Left kidney (tissue), 2 donors: ENCODE results near the gene HLCS. TPM values are rescaled to one million over a fixed set of nuclear protein-coding genes. Genes with fewer than 3 reads are reported as not detected.

Experiments used
- DNase-seq: peaks from one replicate; pipeline ENCODE4 v3.0.0-alpha.2; 2013
- polyA plus RNA-seq: library from polyadenylated mRNA; unstranded; fragments of 120-200 nt; gene quantifications from one replicate; pipeline ENCODE4 v1.2.1, GENCODE V29; 2013; ENCODE audit not compliant: insufficient read length

HLCS gene
- polyA plus RNA-seq, 1 donor = 18.0 TPM

DNA sequence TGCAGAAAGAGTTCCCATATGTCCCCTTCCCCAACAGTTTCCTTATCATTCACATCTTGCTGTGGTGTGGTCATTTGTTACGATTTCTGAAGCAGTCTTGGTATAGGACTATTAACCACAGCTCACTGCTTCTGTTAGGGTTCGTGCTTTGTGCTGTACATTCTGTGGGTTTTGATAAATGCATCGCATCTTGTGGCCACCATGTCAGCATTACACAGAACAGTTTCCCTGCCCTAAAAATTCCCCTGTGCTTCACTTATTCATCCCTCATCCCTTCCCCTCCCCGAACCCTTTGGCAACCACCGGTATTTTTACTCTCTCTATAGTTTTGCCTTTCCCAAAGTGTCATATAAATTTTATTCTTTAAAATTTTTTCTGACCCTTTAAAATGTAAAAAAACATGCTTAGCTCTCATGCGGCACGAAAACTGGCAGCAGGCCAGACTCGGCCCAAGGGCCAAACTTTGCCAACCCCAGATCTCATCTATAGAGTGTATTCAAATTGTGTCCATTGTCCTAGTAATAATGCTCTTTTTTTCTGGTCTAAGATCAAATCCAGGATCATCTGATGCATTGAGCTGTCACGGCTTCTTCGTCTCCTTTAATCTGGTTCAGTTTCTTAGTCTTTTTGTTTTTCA, 189.4 kb downstream of the HLCS start:
- DNase-seq = no peak

DNA sequence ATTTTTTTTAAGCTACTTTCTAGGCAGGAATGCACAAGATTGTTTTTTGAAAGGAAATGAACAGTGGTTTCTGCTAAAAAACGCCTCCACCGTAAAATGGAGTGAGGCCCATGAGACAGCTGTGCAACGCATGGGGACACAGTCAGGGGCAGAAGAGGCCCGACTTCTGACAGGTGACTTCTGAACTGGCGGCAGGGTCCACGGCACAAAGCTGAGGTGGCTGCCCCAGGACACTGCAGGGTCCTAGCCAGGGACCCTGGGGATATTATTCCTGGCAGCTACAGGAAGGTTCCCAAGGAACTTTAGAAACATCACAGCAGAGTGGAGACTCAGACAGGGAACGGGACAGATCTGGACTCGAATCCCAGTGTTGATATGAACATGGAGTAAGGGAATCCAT, 192.5 kb downstream of the HLCS start:
- DNase-seq = no peak

DNA sequence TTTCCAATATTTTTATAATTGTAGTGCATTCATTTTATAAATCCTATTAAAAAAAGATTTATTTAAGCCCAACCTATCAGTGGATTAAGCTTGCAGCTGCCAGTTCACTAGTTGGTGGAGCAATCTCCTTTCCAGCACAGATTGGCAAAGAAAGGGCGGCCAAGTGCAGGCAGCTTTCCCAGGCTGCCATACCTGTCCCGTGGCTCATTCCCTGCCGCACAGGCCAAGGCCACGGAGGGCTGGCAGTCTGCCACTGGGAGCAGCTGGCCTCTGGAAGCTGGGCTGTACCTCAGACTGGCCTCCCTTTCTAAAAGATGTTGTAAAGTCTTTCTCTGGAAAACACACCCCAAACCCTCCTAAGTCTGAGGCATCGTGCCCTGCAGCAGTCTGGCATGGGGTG, 193.4 kb downstream of the HLCS start:
- DNase-seq = no peak

DNA sequence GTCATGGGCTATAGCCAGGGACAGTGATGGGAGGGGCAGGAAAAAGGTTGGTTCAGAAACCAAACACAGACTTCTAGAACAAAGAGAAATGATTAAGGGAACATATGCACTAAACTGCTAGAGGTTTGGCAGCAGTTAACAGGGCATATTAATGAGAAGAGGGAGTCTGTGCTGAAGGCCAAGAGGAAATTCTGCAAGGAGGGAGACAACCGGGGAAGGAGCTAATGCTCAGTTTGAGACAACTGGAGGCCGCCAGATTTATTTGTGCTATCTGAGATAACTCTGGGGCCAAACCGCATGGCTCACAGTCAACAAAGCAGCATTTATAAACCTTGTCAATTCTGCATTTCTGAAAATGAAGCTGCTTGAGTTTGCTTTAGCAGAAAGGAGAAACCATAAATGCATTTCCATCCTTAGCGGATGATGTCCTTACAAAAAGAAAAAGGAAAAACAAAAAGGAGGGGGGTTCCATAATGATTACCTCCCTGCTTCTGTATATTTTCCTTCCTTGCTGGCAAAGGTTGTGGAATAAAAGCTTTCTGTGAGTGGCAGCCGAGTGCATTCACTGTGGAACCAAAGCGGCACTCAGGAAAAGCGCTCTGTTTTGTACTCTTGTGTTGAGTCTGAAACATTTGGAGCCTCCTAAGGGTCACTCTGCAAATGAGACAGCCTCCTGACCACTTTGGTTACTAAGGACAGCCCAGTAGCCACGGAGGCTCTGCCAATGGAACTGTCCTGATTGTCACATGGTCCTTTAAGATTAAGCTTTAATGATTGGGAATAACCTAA, 197.2 kb downstream of the HLCS start:
- DNase-seq = no peak

DNA sequence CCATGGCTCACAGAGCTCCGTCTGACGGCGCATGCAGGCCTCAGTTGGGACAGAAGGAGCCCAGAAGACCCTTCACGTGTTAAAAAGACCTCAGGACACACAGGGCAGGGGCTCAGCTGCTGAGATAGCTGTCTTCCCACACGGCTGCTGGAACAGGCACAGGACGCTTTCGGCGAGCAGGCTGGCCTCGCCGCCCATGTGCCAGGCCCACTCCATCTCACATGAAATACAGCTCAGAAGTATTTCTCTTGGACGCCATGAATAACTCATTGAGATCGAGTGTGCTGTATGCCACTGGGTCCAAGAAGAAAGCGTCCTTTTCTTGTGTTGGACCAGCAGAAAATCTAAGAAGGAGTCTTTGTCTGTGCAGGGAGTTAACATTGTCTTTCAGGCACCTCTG, 198.0 kb downstream of the HLCS start:
- DNase-seq = no peak

- no peak for DNase-seq
Observed at GRCh38 chr21:36767096-36767495, 199.4 kb downstream of the HLCS start.

DNA sequence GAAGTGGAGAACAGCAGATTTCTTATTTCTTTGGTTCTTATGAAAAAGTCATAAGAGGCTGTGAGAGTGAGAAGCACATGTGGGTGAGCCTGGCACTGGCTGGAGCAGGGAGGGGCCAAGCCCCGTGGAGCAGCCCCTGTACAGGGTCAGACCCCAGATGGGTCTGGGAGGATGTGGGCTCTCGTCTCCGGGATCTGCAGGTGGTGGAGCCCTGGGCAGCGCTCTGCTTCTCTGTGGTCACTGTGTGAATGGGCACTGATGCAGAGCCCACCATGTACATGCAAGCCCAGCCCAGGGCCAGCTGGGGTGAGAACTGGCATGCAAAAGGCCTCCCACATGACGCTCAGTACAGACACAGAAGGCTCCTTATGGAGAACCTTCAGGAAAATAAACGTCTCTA, 200.0 kb downstream of the HLCS start:
- no peak for DNase-seq

- no peak for DNase-seq
Observed at GRCh38 chr21:36765229-36765628, 201.2 kb downstream of the HLCS start.

GRCh38 chr21:36763305-36763704, 203.2 kb downstream of the HLCS start:
- no peak for DNase-seq

- DNase-seq = no peak
Observed at GRCh38 chr21:36762642-36763041, 203.8 kb downstream of the HLCS start.

- no peak for DNase-seq
Observed at GRCh38 chr21:36761685-36762084, 204.8 kb downstream of the HLCS start.

GRCh38 chr21:36759348-36760083, 207.0 kb downstream of the HLCS start:
- no peak for DNase-seq

DNA sequence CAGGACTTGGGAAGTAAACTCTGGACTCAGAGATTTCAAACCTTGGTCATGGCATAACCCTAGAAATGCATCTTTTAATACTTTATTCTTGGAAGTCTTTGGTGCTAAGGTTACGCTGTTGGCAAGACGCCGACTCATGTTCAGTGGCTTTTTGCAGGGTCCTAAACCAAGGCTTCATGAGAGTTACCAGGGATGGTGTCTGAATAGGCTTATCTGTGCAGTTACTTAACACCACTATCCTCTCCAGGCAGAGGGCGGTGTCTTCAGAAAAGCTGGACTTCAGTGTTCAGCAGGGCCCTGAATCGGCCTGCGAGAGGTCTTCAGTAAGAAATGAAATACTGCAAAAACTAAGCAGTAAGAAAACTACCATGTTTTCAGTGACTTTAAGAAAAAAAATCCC, 209.3 kb downstream of the HLCS start:
- no peak for DNase-seq

GRCh38 chr21:36756527-36756926, 209.9 kb downstream of the HLCS start:
- no peak for DNase-seq

DNA sequence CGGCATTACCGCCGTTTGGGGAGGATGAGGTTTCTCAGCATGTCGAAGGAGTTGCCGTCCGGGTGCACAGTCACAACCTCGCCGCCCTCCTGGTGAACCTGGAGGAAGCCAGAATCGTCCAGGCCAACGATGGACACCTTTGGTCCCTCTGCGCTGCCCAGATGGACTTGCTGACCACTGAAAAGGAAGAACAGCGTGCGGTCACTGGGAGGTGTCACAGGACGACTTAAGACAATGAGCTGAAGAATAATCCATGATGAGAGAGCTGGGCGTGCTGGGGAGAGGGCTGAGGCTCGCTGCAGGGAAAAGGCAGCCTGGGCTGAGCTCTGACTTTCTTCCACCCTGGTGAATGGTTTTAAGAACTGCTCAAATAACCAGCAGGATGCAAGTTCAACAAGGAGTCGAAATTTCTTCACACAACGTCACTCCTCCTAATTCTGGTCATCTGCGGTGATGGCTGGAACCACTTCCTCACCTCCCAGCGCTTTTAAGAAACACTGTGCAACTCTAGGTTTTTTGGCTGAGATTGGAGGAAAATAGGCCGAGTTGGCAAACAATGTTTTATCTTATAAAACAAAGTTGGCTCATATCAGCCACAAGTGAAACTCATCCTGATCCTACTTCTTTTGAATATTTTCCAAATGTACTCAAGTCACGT, 212.1 kb downstream of the HLCS start:
- no peak for DNase-seq

- no peak for DNase-seq
Observed at GRCh38 chr21:36753556-36753955, 212.9 kb downstream of the HLCS start.

DNA sequence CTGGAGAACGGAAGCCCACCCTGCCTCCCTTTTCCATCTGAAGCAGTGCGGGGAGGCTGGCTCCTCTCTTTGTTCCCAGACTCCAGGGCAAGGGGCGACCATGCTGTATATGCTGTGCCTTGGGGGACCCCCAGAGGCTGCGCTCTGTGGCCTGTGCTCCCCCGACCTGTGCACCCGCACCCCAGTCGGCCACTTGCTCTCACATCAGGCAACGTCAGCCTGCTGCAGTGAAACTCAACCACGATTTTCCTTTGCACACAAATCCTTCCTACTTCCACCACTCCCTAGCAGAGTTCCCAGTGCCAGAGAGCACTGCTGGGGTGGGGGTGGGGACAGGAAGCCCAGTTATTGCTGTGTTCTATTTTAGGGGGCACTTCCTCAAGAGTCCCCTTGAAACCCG, 215.1 kb downstream of the HLCS start:
- no peak for DNase-seq

DNA sequence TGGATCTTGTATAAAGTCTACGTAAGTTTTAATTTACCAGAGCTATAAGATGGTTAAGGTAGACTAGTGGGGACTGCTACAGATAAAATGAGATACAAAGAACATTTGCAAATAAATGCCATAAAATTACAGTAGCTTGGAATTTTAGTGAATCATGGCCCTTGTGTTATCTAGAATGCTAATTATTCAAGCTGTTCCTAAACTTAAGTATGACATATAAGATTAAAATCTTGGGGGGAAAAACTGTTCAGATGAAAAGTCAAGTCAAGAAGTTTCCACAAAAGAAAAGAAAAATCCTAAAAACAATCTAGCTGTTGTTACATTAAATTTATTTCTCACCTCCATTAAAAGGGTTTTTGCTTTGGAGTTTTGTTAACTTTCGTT, 215.9 kb downstream of the HLCS start:
- no peak for DNase-seq

- DNase-seq = peak; percentile 71
Observed at GRCh38 chr21:36749935-36750575, 216.4 kb downstream of the HLCS start.

DNA sequence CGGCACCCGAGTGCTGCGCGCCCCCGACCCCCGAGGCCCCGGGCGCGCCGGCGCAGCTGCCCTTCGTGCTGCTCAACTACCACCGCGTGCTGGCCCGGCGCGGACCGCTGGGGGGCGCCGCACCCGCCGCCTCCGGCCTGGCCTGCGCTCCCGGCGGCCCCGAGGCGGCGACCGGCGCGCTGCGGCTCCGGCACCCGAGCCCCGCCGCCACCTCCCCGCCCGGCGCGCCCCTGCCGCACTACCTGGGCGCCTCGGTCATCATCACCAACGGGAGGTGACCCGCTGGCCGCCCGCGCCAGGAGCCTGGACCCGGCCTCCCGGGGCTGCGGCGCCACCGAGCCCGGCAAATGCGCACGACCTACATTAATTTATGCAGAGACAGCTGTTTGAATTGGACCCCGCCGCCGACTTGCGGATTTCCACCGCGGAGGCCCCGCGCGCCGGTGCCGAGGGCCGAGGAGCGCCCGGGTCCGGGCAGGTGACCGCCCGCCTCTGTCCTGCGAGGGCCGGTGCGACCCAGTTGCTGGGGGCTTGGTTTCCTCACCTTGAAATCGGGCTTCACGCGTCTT, 218.6 kb downstream of the HLCS start:
- no peak for DNase-seq

DNA sequence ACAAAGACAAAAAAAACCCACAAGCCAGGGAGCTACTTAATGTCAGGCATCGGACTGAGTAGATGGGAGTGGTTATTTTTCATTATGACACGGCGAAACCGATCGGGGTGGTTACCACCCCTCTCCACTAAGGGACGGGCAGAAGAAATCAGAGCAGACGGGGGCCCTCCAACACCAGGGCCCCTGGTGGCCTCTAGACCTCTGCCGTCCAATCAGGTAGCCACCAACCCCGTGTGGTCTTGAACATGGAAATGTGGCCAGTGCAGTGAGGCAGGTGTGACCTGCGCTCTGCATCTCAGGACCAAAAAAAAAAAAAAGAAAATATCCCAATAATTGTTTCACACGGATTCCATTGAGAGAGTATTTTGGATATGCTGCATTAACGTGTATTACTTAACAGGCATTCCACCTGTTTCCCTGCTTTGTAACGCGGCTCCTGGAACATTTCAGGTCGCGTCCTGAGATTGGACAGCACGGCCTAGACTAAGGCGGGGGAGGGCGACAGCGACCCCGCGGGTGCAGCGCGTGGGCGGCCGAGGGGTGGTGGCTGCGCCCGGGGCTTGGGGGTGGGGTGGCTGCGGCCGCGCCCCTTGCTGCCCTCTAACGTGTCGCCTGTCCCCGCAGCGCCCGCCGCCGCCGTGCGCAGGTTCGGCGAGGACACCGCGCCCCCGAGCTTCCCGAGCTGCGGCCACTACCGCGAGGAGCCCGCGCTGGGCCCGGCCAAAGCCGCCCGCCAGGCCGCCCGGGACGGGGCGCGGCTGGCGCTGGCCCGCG, 219.2 kb downstream of the HLCS start:
- DNase-seq = no peak
